ENCODE measurements around the gene SLK.

SLK gene

DNA sequence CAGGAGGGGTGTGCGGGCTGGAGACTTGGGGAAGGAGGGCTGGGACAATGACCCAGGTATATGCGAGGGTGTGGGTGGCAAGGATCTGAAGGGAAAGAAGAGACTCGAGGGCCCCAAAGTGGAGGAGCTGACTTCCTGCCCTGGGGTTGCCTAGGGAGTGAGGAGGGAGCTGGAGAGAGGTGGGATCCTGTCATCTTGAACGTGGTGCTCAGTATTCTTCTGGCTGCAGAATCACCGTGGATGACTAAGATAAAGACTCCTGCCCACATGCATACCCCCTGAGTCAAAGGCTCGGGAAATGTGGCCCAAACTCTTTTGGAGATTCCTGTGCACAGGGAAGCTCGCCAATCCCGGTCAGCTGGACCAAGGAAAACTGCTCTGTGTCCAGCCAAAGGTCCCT, 87.5 kb downstream of the SLK start:
- TF ChIP-seq POLR2AphosphoS5 (IDR thresholded peaks at IDR 0.05; ENCODE audit: low read depth, low read length) (no peak), FOXP2 (optimal IDR thresholded peaks at IDR 0.05; ENCODE audit: borderline replicate concordance, extremely low read depth, extremely low read length, insufficient read depth) (no peak), SIN3A (IDR thresholded peaks at IDR 0.05; ENCODE audit: borderline replicate concordance, insufficient read depth, low read length) (no peak), TAF1 (IDR thresholded peaks at IDR 0.05; ENCODE audit: borderline replicate concordance, insufficient read depth, low read length) (no peak)
- TF ChIP-seq, protein P1, sequence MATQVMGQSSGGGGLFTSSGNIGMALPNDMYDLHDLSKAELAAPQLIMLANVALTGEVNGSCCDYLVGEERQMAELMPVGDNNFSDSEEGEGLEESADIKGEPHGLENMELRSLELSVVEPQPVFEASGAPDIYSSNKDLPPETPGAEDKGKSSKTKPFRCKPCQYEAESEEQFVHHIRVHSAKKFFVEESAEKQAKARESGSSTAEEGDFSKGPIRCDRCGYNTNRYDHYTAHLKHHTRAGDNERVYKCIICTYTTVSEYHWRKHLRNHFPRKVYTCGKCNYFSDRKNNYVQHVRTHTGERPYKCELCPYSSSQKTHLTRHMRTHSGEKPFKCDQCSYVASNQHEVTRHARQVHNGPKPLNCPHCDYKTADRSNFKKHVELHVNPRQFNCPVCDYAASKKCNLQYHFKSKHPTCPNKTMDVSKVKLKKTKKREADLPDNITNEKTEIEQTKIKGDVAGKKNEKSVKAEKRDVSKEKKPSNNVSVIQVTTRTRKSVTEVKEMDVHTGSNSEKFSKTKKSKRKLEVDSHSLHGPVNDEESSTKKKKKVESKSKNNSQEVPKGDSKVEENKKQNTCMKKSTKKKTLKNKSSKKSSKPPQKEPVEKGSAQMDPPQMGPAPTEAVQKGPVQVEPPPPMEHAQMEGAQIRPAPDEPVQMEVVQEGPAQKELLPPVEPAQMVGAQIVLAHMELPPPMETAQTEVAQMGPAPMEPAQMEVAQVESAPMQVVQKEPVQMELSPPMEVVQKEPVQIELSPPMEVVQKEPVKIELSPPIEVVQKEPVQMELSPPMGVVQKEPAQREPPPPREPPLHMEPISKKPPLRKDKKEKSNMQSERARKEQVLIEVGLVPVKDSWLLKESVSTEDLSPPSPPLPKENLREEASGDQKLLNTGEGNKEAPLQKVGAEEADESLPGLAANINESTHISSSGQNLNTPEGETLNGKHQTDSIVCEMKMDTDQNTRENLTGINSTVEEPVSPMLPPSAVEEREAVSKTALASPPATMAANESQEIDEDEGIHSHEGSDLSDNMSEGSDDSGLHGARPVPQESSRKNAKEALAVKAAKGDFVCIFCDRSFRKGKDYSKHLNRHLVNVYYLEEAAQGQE (IDR thresholded peaks at IDR 0.05; ENCODE audit: insufficient read depth in 1 of 2, low read depth in 2 of 2, low read length in 2 of 2) = no peak

- TF ChIP-seq POLR2AphosphoS5 (IDR thresholded peaks at IDR 0.05; ENCODE audit: low read depth, low read length) (no peak), SIN3A (IDR thresholded peaks at IDR 0.05; ENCODE audit: borderline replicate concordance, insufficient read depth, low read length) (no peak), FOXP2 (optimal IDR thresholded peaks at IDR 0.05; ENCODE audit: borderline replicate concordance, extremely low read depth, extremely low read length, insufficient read depth) (no peak), TAF1 (IDR thresholded peaks at IDR 0.05; ENCODE audit: borderline replicate concordance, insufficient read depth, low read length) (no peak)
- TF ChIP-seq, protein P1 (IDR thresholded peaks at IDR 0.05; ENCODE audit: insufficient read depth in 1 of 2, low read depth in 2 of 2, low read length in 2 of 2) = no peak
These were observed 89.8 kb downstream of the SLK start for GRCh38 chr10:104056619-104057273.

- TF ChIP-seq SIN3A (IDR thresholded peaks at IDR 0.05; ENCODE audit: borderline replicate concordance, insufficient read depth, low read length) (no peak), FOXP2 (optimal IDR thresholded peaks at IDR 0.05; ENCODE audit: borderline replicate concordance, extremely low read depth, extremely low read length, insufficient read depth) (no peak), TAF1 (IDR thresholded peaks at IDR 0.05; ENCODE audit: borderline replicate concordance, insufficient read depth, low read length) (no peak), POLR2AphosphoS5 (IDR thresholded peaks at IDR 0.05; ENCODE audit: low read depth, low read length) (no peak)
- TF ChIP-seq, protein P1 (IDR thresholded peaks at IDR 0.05; ENCODE audit: insufficient read depth in 1 of 2, low read depth in 2 of 2, low read length in 2 of 2) = no peak
These were observed 90.8 kb downstream of the SLK start for GRCh38 chr10:104057717-104058116.

GRCh38 chr10:104059364-104059763, 92.4 kb downstream of the SLK start:
- TF ChIP-seq, protein P1 (IDR thresholded peaks at IDR 0.05; ENCODE audit: insufficient read depth in 1 of 2, low read depth in 2 of 2, low read length in 2 of 2) = no peak
- TF ChIP-seq TAF1 (IDR thresholded peaks at IDR 0.05; ENCODE audit: borderline replicate concordance, insufficient read depth, low read length) = no peak
- no peak for TF ChIP-seq SIN3A (IDR thresholded peaks at IDR 0.05; ENCODE audit: borderline replicate concordance, insufficient read depth, low read length)
- no peak for TF ChIP-seq POLR2AphosphoS5 (IDR thresholded peaks at IDR 0.05; ENCODE audit: low read depth, low read length)
- TF ChIP-seq FOXP2 (optimal IDR thresholded peaks at IDR 0.05; ENCODE audit: borderline replicate concordance, extremely low read depth, extremely low read length, insufficient read depth) = no peak

Measured in PFSK-1 (cell line).